HEK293 (cell line): ENCODE measurements around the gene SLC16A6.
A peak's percentile ranks its signal among the peaks of the same experiment; 100 is the strongest.
"Not testable (repeated sequence)": the region's sequence is repeated elsewhere in the genome, so short reads cannot be mapped to it uniquely, and the experiment has no call there.

Source experiments
- CTCF ChIA-PET: fragments of 350-600 bp; formaldehyde crosslinking; extraction: SDS; loops from one replicate; lab custom pipeline; 2021; ENCODE audit warnings: antibody characterized with exemption; lab: Yijun Ruan, JAX
- POLR2A ChIA-PET: fragments of 300-600 bp; formaldehyde crosslinking; extraction: SDS; loops from one replicate; lab custom pipeline; 2020; ENCODE audit warnings: antibody characterized with exemption, inconsistent platforms; lab: Yijun Ruan, JAX
- H3K27ac ChIP-seq: fragments of 200-500 bp; sonication (Bioruptor generic); 2 replicates; pipeline ENCODE4 v1.5.1; 2014; ENCODE audit warnings: low read depth, low read length, control low read depth, inconsistent platforms; ENCODE audit errors: extremely low read depth
- H3K36me3 ChIP-seq, 2 experiments: fragments of 200-500 bp in 1 of 2; sonication (Bioruptor generic) in 1 of 2; 1 replicate in 1 of 2; 2 replicates in 1 of 2; pipeline ENCODE4 v1.5.1; 2014 to 2017; ENCODE audit warnings: inconsistent platforms in 2 of 2, low read length in 2 of 2; ENCODE audit not compliant: control insufficient read depth in 2 of 2, insufficient read depth in 1 of 2
- H3K4me1 ChIP-seq: fragments of 200-500 bp; sonication (Bioruptor generic); 2 replicates; pipeline ENCODE4 v1.5.1; 2014; ENCODE audit warnings: mild to moderate bottlenecking, low read length, inconsistent platforms; ENCODE audit not compliant: control insufficient read depth, insufficient read depth
- H3K4me3 ChIP-seq: 2 replicates; pipeline ENCODE4 v1.5.1; 2011; ENCODE audit warnings: low read depth, mild to moderate bottlenecking, control low read depth, low read length, moderate library complexity
- H3K9me3 ChIP-seq: fragments of 200-500 bp; sonication (Bioruptor generic); 2 replicates; pipeline ENCODE4 v1.5.1; 2014; ENCODE audit warnings: low read depth, low read length, inconsistent platforms; ENCODE audit not compliant: control insufficient read depth, insufficient read depth
- ATF2 ChIP-seq: fragments of 450-650 bp; formaldehyde crosslinking; IDR thresholded peaks from 2 replicates; pipeline ENCODE4 v1.5.1; 2016; ENCODE audit warnings: missing biosample characterization, missing genetic modification characterization, low read depth
- KLF1 ChIP-seq: fragments of 450-650 bp; formaldehyde crosslinking; IDR thresholded peaks from 2 replicates; pipeline ENCODE4 v1.5.1; 2016; ENCODE audit warnings: missing biosample characterization, missing genetic modification characterization
- KLF16 ChIP-seq: fragments of 450-650 bp; formaldehyde crosslinking; IDR thresholded peaks from 2 replicates; pipeline ENCODE4 v1.5.1; 2017; ENCODE audit warnings: missing biosample characterization, missing genetic modification characterization
- KLF17 ChIP-seq: fragments of 450-650 bp; formaldehyde crosslinking; IDR thresholded peaks from 2 replicates; pipeline ENCODE4 v1.5.1; 2016; ENCODE audit warnings: missing biosample characterization, missing genetic modification characterization
- SP3 ChIP-seq: fragments of 450-650 bp; formaldehyde crosslinking; IDR thresholded peaks from 2 replicates; pipeline ENCODE4 v1.5.1; 2016; ENCODE audit warnings: missing biosample characterization, missing genetic modification characterization
- ZBTB6 ChIP-seq: fragments of 450-650 bp; formaldehyde crosslinking; IDR thresholded peaks from 2 replicates; pipeline ENCODE4 v1.5.1; 2017; ENCODE audit warnings: missing biosample characterization, missing genetic modification characterization
- ZNF112 ChIP-seq: fragments of 450-650 bp; formaldehyde crosslinking; IDR thresholded peaks from 2 replicates; pipeline ENCODE4 v1.5.0; 2017; ENCODE audit warnings: missing biosample characterization, missing genetic modification characterization
- ZNF302 ChIP-seq: fragments of 450-650 bp; formaldehyde crosslinking; IDR thresholded peaks from 2 replicates; pipeline ENCODE4 v1.5.1; 2016; ENCODE audit warnings: missing biosample characterization, missing genetic modification characterization, low read depth
- ZNF362 ChIP-seq: fragments of 450-650 bp; formaldehyde crosslinking; IDR thresholded peaks from 2 replicates; pipeline ENCODE4 v1.5.1; 2016; ENCODE audit warnings: missing biosample characterization, missing genetic modification characterization
- ZNF433 ChIP-seq: fragments of 450-650 bp; formaldehyde crosslinking; IDR thresholded peaks from 2 replicates; pipeline ENCODE4 v1.5.1; 2016; ENCODE audit warnings: missing biosample characterization, missing genetic modification characterization, low read depth
- ZNF623 ChIP-seq: fragments of 450-650 bp; formaldehyde crosslinking; IDR thresholded peaks from 2 replicates; pipeline ENCODE4 v1.5.1; 2016; ENCODE audit warnings: missing biosample characterization, missing genetic modification characterization
- ZNF843 ChIP-seq: fragments of 450-650 bp; formaldehyde crosslinking; IDR thresholded peaks from 2 replicates; pipeline ENCODE4 v1.5.1; 2016; ENCODE audit warnings: missing biosample characterization, missing genetic modification characterization

SLC16A6 gene

GRCh38 chr17:68317458-68317857 is 26.5 kb upstream of the SLC16A6 start (continued):
- no peak for TF ChIP-seq ATF2 (tag by site-specific recombination)

- no peak overlapping the region for H3K4me3 ChIP-seq
- TF ChIP-seq ZNF362 (tag by site-specific recombination) (no peak), ZNF623 (peak; percentile 94), ZNF433 (tag by site-specific recombination) (no peak)
- TF ChIP-seq, all 188 proteins: peak for 1
- peaks cover 6% of the 10 kb centered on the region; the same call in 1 of the 2 replicates for H3K4me1 ChIP-seq
- ChIA-PET POLR2A (no interaction called here), CTCF (interaction anchor here (0.6 to 1.5 kb wide), 2 partner anchors 121 to 217 kb away, joined by 3 to 6 read pairs; no protein-coding TSS in a partner anchor)
- no peaks in the 10 kb centered on the region for H3K36me3 ChIP-seq
- H3K9me3 ChIP-seq = no peaks in the 10 kb centered on the region
- H3K27ac ChIP-seq = no peak overlapping the region
These were observed 25.0 kb upstream of the SLC16A6 start for GRCh38 chr17:68315930-68316329.

GRCh38 chr17:68314916-68315535 is 24.1 kb upstream of the SLC16A6 start:
- TF ChIP-seq ZBTB6 (tag by site-specific recombination) (0 out of 2 replicates have a peak, but pooled peaks have one; percentile 26), ZNF302 (no peak), ZNF112 (tag by site-specific recombination) (no peak), KLF16 (no peak), SP3 (tag by site-specific recombination) (no peak), KLF1 (0 out of 2 replicates have a peak, but pooled peaks have one; percentile 15)
- TF ChIP-seq, all 188 proteins: peak for 2
- no peak overlapping the region for H3K27ac ChIP-seq
- H3K4me1 ChIP-seq = peaks cover 6% of the 10 kb centered on the region; the same call in 1 of the 2 replicates
- ChIA-PET POLR2A (no interaction called here), CTCF (interaction anchor here (0.6 kb wide), 1 partner anchor 218 kb away, joined by 3 read pairs; no protein-coding TSS in a partner anchor)
- H3K36me3 ChIP-seq = no peaks in the 10 kb centered on the region
- H3K4me3 ChIP-seq = no peak overlapping the region
- no peaks in the 10 kb centered on the region for H3K9me3 ChIP-seq

GRCh38 chr17:68310152-68310551 is 19.2 kb upstream of the SLC16A6 start:
- no peaks in the 10 kb centered on the region for H3K36me3 ChIP-seq
- ChIA-PET CTCF (interaction anchor here (0.6 to 1.5 kb wide), 2 partner anchors 47 to 89 kb away, joined by 3 to 4 read pairs; no protein-coding TSS in a partner anchor), POLR2A (interaction anchor here (1.1 kb wide), 1 partner anchor 19 kb away, joined by 3 read pairs; the partner anchor contains the start of gene SLC16A6)
- H3K4me1 ChIP-seq = no peaks in the 10 kb centered on the region
- no peak overlapping the region for H3K27ac ChIP-seq
- H3K4me3 ChIP-seq = no peak overlapping the region
- TF ChIP-seq KLF17 (tag by site-specific recombination) (peak; percentile 49; the same call in 1 of the 2 replicates), KLF1 (peak; percentile 80), ZNF843 (no peak)
- H3K9me3 ChIP-seq = no peaks in the 10 kb centered on the region

- POLR2A ChIA-PET, H3K4me3 ChIP-seq, H3K36me3 ChIP-seq, H3K27ac ChIP-seq, H3K9me3 ChIP-seq, H3K4me1 ChIP-seq: not testable (repeated sequence)
- CTCF ChIA-PET = interaction anchor here (0.6 kb wide), 1 partner anchor 46 kb away, joined by 3 read pairs; no protein-coding TSS in a partner anchor
These were observed 18.2 kb upstream of the SLC16A6 start for GRCh38 chr17:68309066-68309670.

- POLR2A ChIA-PET, H3K4me1 ChIP-seq, CTCF ChIA-PET, H3K4me3 ChIP-seq, H3K9me3 ChIP-seq, H3K27ac ChIP-seq, H3K36me3 ChIP-seq: not testable (repeated sequence)
These were observed 17.6 kb upstream of the SLC16A6 start for GRCh38 chr17:68308486-68308885.
